Parathyroid adenoma (tissue), 2 donors: Measurements from ENCODE around the gene SATB2.

Experiments used
- H2AFZ ChIP-seq: fragments of 300-600 bp; sonication (generic); one replicate; pipeline ENCODE4 v1.7.0; 2017; ENCODE audit warnings: antibody characterized with exemption, mild to moderate bottlenecking
- H3K27ac ChIP-seq: fragments of 300-600 bp; sonication (generic); one replicate; pipeline ENCODE4 v1.7.0; 2017
- H3K27me3 ChIP-seq: fragments of 300-600 bp; sonication (generic); one replicate; pipeline ENCODE4 v1.7.0; 2017; ENCODE audit warnings: low read length; ENCODE audit not compliant: control insufficient read depth, insufficient read depth
- H3K36me3 ChIP-seq: fragments of 300-600 bp; sonication (generic); one replicate; pipeline ENCODE4 v1.7.0; 2017; ENCODE audit warnings: low read length; ENCODE audit not compliant: control insufficient read depth, insufficient read depth
- H3K4me1 ChIP-seq: fragments of 300-600 bp; sonication (generic); one replicate; pipeline ENCODE4 v1.7.0; 2017; ENCODE audit warnings: control low read depth
- H3K4me2 ChIP-seq: fragments of 300-600 bp; sonication (generic); one replicate; pipeline ENCODE4 v1.7.0; 2017; ENCODE audit warnings: low read length
- H3K4me3 ChIP-seq: fragments of 300-600 bp; sonication (generic); one replicate; pipeline ENCODE4 v1.7.0; 2017; ENCODE audit warnings: low read depth, low read length
- H3K79me2 ChIP-seq: fragments of 300-600 bp; sonication (generic); one replicate; pipeline ENCODE4 v1.7.0; 2017; ENCODE audit warnings: control low read depth
- H3K9ac ChIP-seq: fragments of 300-600 bp; sonication (generic); one replicate; pipeline ENCODE4 v1.7.0; 2017; ENCODE audit warnings: mild to moderate bottlenecking
- H3K9me3 ChIP-seq: fragments of 300-600 bp; sonication (generic); one replicate; pipeline ENCODE4 v1.7.0; 2017; ENCODE audit warnings: low read length; ENCODE audit not compliant: control insufficient read depth
- TF ChIP-seq, protein P1 (sequence below): fragments of 300-600 bp; sonication (generic); IDR thresholded peaks from one replicate; pipeline ENCODE4 v1.7.0; 2017; ENCODE audit warnings: antibody characterized with exemption, mild to moderate bottlenecking
- donor health status: primary hyperparathyroidism.

Gene SATB2

GRCh38 chr2:199460846-199461710 lies 3.3 kb upstream of the SATB2 start:
- Histone ChIP-seq H3K27ac (no peak overlapping the region), H3K9ac (no peak overlapping the region), H3K27me3 (peaks cover 24% of the 10 kb centered on the region), H3K4me1 (no peaks in the 10 kb centered on the region), H3K79me2 (no peaks in the 10 kb centered on the region), H3K36me3 (no peaks in the 10 kb centered on the region), H3K9me3 (peaks cover 7% of the 10 kb centered on the region), H3K4me2 (no peak overlapping the region), H3K4me3 (peak overlapping the region; percentile 9), H2AFZ (no peak overlapping the region)
- TF ChIP-seq, protein P1, sequence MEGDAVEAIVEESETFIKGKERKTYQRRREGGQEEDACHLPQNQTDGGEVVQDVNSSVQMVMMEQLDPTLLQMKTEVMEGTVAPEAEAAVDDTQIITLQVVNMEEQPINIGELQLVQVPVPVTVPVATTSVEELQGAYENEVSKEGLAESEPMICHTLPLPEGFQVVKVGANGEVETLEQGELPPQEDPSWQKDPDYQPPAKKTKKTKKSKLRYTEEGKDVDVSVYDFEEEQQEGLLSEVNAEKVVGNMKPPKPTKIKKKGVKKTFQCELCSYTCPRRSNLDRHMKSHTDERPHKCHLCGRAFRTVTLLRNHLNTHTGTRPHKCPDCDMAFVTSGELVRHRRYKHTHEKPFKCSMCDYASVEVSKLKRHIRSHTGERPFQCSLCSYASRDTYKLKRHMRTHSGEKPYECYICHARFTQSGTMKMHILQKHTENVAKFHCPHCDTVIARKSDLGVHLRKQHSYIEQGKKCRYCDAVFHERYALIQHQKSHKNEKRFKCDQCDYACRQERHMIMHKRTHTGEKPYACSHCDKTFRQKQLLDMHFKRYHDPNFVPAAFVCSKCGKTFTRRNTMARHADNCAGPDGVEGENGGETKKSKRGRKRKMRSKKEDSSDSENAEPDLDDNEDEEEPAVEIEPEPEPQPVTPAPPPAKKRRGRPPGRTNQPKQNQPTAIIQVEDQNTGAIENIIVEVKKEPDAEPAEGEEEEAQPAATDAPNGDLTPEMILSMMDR: no peak

GRCh38 chr2:199460101-199460671 lies 2.4 kb upstream of the SATB2 start:
- TF ChIP-seq, protein P1: no peak
- peak overlapping the region; percentile 90 for H3K4me3 ChIP-seq
- H3K9me3 ChIP-seq: peaks cover 7% of the 10 kb centered on the region
- H3K27me3 ChIP-seq: peaks cover 25% of the 10 kb centered on the region
- H3K36me3 ChIP-seq: no peaks in the 10 kb centered on the region
- no peak overlapping the region for H3K9ac ChIP-seq
- H3K4me1 ChIP-seq: no peaks in the 10 kb centered on the region
- H3K27ac ChIP-seq: no peak overlapping the region
- no peaks in the 10 kb centered on the region for H3K79me2 ChIP-seq
- peak overlapping the region; percentile 93 for H3K4me2 ChIP-seq
- H2AFZ ChIP-seq: peak overlapping the region; percentile 99

GRCh38 chr2:199459286-199460100 lies 1.8 kb upstream of the SATB2 start:
- peaks cover 20% of the 10 kb centered on the region for H3K27me3 ChIP-seq
- no peak overlapping the region for H3K9ac ChIP-seq

DNA sequence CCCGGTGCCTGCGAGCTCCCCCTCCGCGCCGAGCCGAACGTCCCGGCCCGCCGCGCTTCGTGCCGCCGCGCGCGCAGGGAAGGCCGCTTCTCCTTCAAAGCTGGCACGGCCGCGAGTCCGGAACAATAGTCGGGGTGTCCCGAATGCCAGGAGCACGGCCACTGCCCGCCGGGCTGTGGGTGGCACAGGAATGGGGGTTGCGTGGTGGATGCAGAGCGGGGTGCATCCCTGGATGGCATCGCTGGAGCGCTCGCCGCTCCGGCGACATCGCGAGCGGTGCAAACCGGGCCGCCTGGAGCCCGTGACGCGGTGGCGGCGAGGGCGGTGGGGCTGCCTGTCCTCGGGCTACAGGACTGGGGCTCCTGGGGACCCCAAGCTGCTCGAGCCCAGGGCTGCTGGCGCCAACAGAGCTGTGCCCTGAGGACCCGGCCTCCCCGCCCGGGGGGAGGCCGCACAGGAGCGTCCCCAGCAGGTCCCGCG lies 1.1 kb upstream of the SATB2 start:
- no peaks in the 10 kb centered on the region for H3K79me2 ChIP-seq
- H3K4me1 ChIP-seq: no peaks in the 10 kb centered on the region
- TF ChIP-seq, protein P1: no peak
- H3K36me3 ChIP-seq: no peaks in the 10 kb centered on the region
- H3K9me3 ChIP-seq: peaks cover 7% of the 10 kb centered on the region
- peak overlapping the region; percentile 90 for H3K4me3 ChIP-seq
- H3K27ac ChIP-seq: peak overlapping the region; percentile 13
- no peak overlapping the region for H3K9ac ChIP-seq
- H3K27me3 ChIP-seq: peaks cover 19% of the 10 kb centered on the region
- H2AFZ ChIP-seq: peak overlapping the region; percentile 99
- H3K4me2 ChIP-seq: peak overlapping the region; percentile 93

More at GRCh38 chr2:199459286-199460100, 1.8 kb upstream of the SATB2 start:
- H3K4me3 ChIP-seq: peak overlapping the region; percentile 90
- no peaks in the 10 kb centered on the region for H3K79me2 ChIP-seq
- H3K9me3 ChIP-seq: peaks cover 7% of the 10 kb centered on the region
- H3K4me2 ChIP-seq: peak overlapping the region; percentile 93
- no peaks in the 10 kb centered on the region for H3K36me3 ChIP-seq
- TF ChIP-seq, protein P1: no peak
- peak overlapping the region; percentile 13 for H3K27ac ChIP-seq
- H3K4me1 ChIP-seq: no peaks in the 10 kb centered on the region
- H2AFZ ChIP-seq: peak overlapping the region; percentile 99
